CD8-positive, alpha-beta memory T cell (primary cell): ENCODE measurements around the gene NCOA3. TPM values are rescaled to one million over a fixed set of nuclear protein-coding genes. Genes with fewer than 3 reads are reported as not detected.
A peak's percentile ranks its signal among the peaks of the same experiment; 100 is the strongest.
"Not testable (repeated sequence)": the region's sequence is repeated elsewhere in the genome, so short reads cannot be mapped to it uniquely, and the experiment has no call there.

Experiments used
- CTCF ChIA-PET: fragments of 350-600 bp; sonication (Branson Sonifier 250); formaldehyde crosslinking; loops from one replicate; lab custom pipeline; 2021; ENCODE audit warnings: antibody characterized with exemption; lab: Charles Lee
- POLR2A ChIA-PET: fragments of 350-600 bp; sonication (Branson Sonifier 250); formaldehyde crosslinking; loops from one replicate; lab custom pipeline; 2021; ENCODE audit warnings: antibody characterized with exemption; lab: Charles Lee
- DNase-seq, 5 donors: peaks; one replicate each; pipeline versions ENCODE4 v3.0.0 to v3.0.0-alpha.2; 2020 to 2022; ENCODE audit warnings: mixed read lengths in 1 of 5
- H3K27ac ChIP-seq: one replicate; pipeline ENCODE4 v1.7.0; 2013; ENCODE audit warnings: low read depth, mild to moderate bottlenecking, low read length, moderate library complexity
- H3K27me3 ChIP-seq: 2 replicates; pipeline ENCODE4 v1.7.0; 2013; ENCODE audit warnings: low read length, mild to moderate bottlenecking; ENCODE audit not compliant: insufficient read depth, poor library complexity, severe bottlenecking
- H3K36me3 ChIP-seq: 2 replicates; pipeline ENCODE4 v1.7.0; 2013; ENCODE audit warnings: mild to moderate bottlenecking, low read length, moderate library complexity; ENCODE audit not compliant: insufficient read depth
- H3K4me1 ChIP-seq: 2 replicates; pipeline ENCODE4 v1.7.0; 2013; ENCODE audit warnings: mild to moderate bottlenecking, low read length, moderate library complexity; ENCODE audit not compliant: insufficient read depth
- H3K4me3 ChIP-seq: 2 replicates; pipeline ENCODE4 v1.7.0; 2013; ENCODE audit warnings: mild to moderate bottlenecking, low read length
- H3K9me3 ChIP-seq: 2 replicates; pipeline ENCODE4 v1.7.0; 2013; ENCODE audit warnings: mild to moderate bottlenecking, low read length
- H3K27ac Mint-ChIP-seq, 8 donors: one replicate each; pipeline ENCODE4 v1.8.0; 2020 to 2021; ENCODE audit warnings: mixed read lengths in 8 of 8, mild to moderate bottlenecking in 6 of 8, inconsistent platforms in 3 of 8, moderate library complexity in 3 of 8
- H3K27me3 Mint-ChIP-seq, 2 donors: one replicate each; pipeline ENCODE4 v1.8.0; 2020 to 2021; ENCODE audit warnings: mixed read lengths in 2 of 2, mild to moderate bottlenecking in 1 of 2, moderate library complexity in 1 of 2
- H3K36me3 Mint-ChIP-seq, 3 donors: one replicate each; pipeline ENCODE4 v1.8.0; 2020 to 2021; ENCODE audit warnings: mixed read lengths in 3 of 3, inconsistent platforms in 1 of 3, mild to moderate bottlenecking in 1 of 3
- H3K4me1 Mint-ChIP-seq, 3 donors: one replicate each; pipeline ENCODE4 v1.8.0; 2020 to 2021; ENCODE audit warnings: mixed read lengths in 3 of 3, inconsistent platforms in 1 of 3, mild to moderate bottlenecking in 1 of 3
- H3K4me3 Mint-ChIP-seq, 7 donors: one replicate each; pipeline ENCODE4 v1.8.0; 2020 to 2021; ENCODE audit warnings: mixed read lengths in 7 of 7, mild to moderate bottlenecking in 6 of 7, moderate library complexity in 4 of 7, inconsistent platforms in 2 of 7
- H3K9me3 Mint-ChIP-seq, 5 donors: one replicate each; pipeline ENCODE4 v1.8.0; 2020 to 2022; ENCODE audit warnings: mixed read lengths in 5 of 5, mild to moderate bottlenecking in 3 of 5, moderate library complexity in 2 of 5, inconsistent platforms in 1 of 5
- polyA plus RNA-seq: library from polyadenylated mRNA; unstranded; fragments of 300-500 nt; fragmentation: Illumina TruSeq; gene quantifications from one replicate; pipeline ENCODE4 v1.2.3, GENCODE V29; 2021
- total RNA-seq, 2 experiments: library from RNA; stranded (reverse); gene quantifications; one replicate each; pipeline ENCODE4 v1.2.3, GENCODE V29; 2021

Gene NCOA3
- total and polyA plus RNA-seq, 3 experiments from 2014 or later: 23.8 to 93.8 (median 92.4) TPM

- Histone ChIP-seq H3K4me1 (peaks cover 35% of the 10 kb centered on the region), H3K27ac (no peak overlapping the region), H3K4me3 (no peak overlapping the region), H3K9me3 (no peaks in the 10 kb centered on the region), H3K27me3 (no peaks in the 10 kb centered on the region), H3K36me3 (no peaks in the 10 kb centered on the region)
- POLR2A ChIA-PET: interaction anchor here (3.9 kb wide), 1 partner anchor 12 kb away, joined by 37 read pairs; the partner anchor contains the start of gene NCOA3
- Mint-ChIP-seq H3K36me3 (no peaks in the 10 kb centered on the region), H3K27me3 (no peaks in the 10 kb centered on the region), H3K9me3 (no peaks in the 10 kb centered on the region), H3K4me3 (no peak overlapping the region), H3K27ac (peak overlapping the region in 1 of 8 donors; percentile 23), H3K4me1 (peaks cover 30 to 62% (median 45%) of the 10 kb centered on the region in 3 donors)
- DNase-seq: no peak
- CTCF ChIA-PET: interaction anchor here (0.7 kb wide), 1 partner anchor 130 kb away, joined by 3 read pairs; no protein-coding TSS in a partner anchor
Observed at GRCh38 chr20:47490795-47491194, 10.9 kb upstream of the NCOA3 start.

- no peaks in the 10 kb centered on the region for H3K9me3 ChIP-seq
- no peak overlapping the region for H3K27ac ChIP-seq
- Mint-ChIP-seq H3K27ac (no peak overlapping the region), H3K27me3 (no peaks in the 10 kb centered on the region), H3K4me1 (peaks cover 25 to 58% (median 36%) of the 10 kb centered on the region in 3 donors), H3K4me3 (no peak overlapping the region), H3K9me3 (no peaks in the 10 kb centered on the region), H3K36me3 (no peaks in the 10 kb centered on the region)
- ChIA-PET CTCF (interaction anchor here (2.8 kb wide), 1 partner anchor 9 kb away, joined by 9 read pairs; the partner anchor contains the start of gene NCOA3), POLR2A (interaction anchor here (3.9 kb wide), 1 partner anchor 10 kb away, joined by 37 read pairs; the partner anchor contains the start of gene NCOA3)
- H3K4me1 ChIP-seq: peaks cover 30% of the 10 kb centered on the region
- H3K4me3 ChIP-seq: no peak overlapping the region
- H3K36me3 ChIP-seq: no peaks in the 10 kb centered on the region
- no peak for DNase-seq
- H3K27me3 ChIP-seq: no peaks in the 10 kb centered on the region
Observed at GRCh38 chr20:47492284-47492683, 9.4 kb upstream of the NCOA3 start.

DNA sequence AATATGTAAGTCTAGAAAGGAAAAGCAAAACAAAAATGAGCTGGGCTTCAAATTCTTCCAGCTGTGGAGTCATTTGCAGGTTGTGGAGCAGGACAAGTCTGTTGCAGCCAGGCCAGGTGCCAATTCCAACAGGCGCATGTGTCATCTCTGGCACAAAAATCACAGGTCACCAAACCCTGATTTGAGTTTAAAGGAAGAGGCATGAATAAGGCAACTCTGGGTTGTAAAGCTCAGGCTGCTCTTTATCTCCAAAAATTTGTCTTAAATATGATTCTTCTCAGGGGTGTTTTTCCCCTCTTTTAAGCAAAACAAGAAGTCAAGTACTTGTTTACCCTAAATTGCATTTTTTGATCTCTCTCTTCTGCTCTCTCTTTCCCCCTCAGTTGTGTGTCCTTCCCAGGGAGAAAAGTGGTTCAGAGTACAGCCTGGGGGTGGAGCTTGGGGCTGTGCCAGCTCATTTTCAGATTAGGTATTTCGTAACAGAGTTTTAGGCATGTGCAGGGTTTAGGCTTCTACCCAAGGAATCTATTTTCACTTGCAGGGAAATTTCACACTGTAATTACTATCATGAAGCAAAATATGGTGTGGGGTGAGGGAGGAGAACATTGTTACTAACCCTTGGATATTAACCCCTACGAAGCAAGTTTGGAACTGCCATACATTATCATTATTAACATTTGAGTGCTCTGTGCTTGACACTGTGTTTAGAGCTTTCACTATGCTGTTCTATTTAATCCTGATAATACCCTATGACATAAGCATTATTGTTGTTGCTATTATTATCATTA is 8.3 kb upstream of the NCOA3 start:
- Mint-ChIP-seq H3K27me3 (no peaks in the 10 kb centered on the region), H3K4me1 (peaks cover 22 to 50% (median 28%) of the 10 kb centered on the region in 3 donors), H3K36me3 (no peaks in the 10 kb centered on the region), H3K4me3 (peak overlapping the region in 3 of 7 donors; percentile 4 to 27 (median 14)), H3K9me3 (no peaks in the 10 kb centered on the region), H3K27ac (peak overlapping the region in 5 of 8 donors; percentile 8 to 63 (median 34))
- H3K36me3 ChIP-seq: no peaks in the 10 kb centered on the region
- no peaks in the 10 kb centered on the region for H3K9me3 ChIP-seq
- no peak overlapping the region for H3K27ac ChIP-seq
- peaks cover 20% of the 10 kb centered on the region for H3K4me1 ChIP-seq
- H3K27me3 ChIP-seq: no peaks in the 10 kb centered on the region
- CTCF ChIA-PET: interaction anchor here (0.5 to 2.8 kb wide), 2 partner anchors 8 to 112 kb away, joined by 3 to 9 read pairs; partner anchors contain the start of gene NCOA3
- POLR2A ChIA-PET: interaction anchor here (0.9 to 3.9 kb wide), 2 partner anchors 9 to 34 kb away, joined by 3 to 37 read pairs; partner anchors contain the start of gene NCOA3
- peak in 3 of 5 donors; percentile 11 to 61 (median 26) for DNase-seq
- H3K4me3 ChIP-seq: no peak overlapping the region

GRCh38 chr20:47493963-47494293 is 7.8 kb upstream of the NCOA3 start:
- Histone ChIP-seq H3K4me3 (no peak overlapping the region), H3K4me1 (peaks cover 20% of the 10 kb centered on the region), H3K27me3 (no peaks in the 10 kb centered on the region), H3K36me3 (no peaks in the 10 kb centered on the region), H3K27ac (no peak overlapping the region), H3K9me3 (no peaks in the 10 kb centered on the region)
- ChIA-PET POLR2A (interaction anchor here (0.9 to 3.9 kb wide), 2 partner anchors 9 to 33 kb away, joined by 3 to 37 read pairs; partner anchors contain the start of gene NCOA3), CTCF (interaction anchor here (2.8 kb wide), 1 partner anchor 7 kb away, joined by 9 read pairs; the partner anchor contains the start of gene NCOA3)
- Mint-ChIP-seq H3K4me3 (peak overlapping the region in 2 of 7 donors; percentile 27 to 40), H3K36me3 (no peaks in the 10 kb centered on the region), H3K9me3 (no peaks in the 10 kb centered on the region), H3K27ac (peak overlapping the region in 1 of 8 donors; percentile 34), H3K4me1 (peaks cover 19 to 49% (median 24%) of the 10 kb centered on the region in 3 donors), H3K27me3 (no peaks in the 10 kb centered on the region)
- DNase-seq: no peak

DNA sequence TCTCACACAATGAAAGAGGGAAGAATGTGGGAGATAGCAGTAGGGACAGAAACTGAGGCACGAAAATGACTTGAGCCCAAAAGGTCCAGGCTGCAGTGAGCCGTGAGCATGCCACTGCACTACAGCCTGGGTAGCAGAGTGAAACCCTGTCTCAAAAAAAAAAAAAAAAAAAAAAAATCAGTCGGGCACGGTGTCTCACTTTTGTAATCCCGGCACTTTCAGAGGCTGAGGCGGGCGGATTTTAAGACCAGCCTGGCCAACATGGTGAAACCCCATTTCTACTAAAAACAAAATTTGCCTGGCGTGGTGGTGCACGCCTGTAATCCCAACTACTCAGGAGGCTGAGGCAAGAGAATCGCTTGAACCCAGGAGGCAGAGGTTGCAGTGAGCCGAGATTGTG is 7.1 kb upstream of the NCOA3 start:
- H3K4me3 ChIP-seq, CTCF ChIA-PET, H3K36me3 Mint-ChIP-seq, H3K36me3 ChIP-seq, DNase-seq, H3K9me3 Mint-ChIP-seq, H3K27ac Mint-ChIP-seq, H3K27me3 ChIP-seq, POLR2A ChIA-PET, H3K27ac ChIP-seq, H3K9me3 ChIP-seq, H3K27me3 Mint-ChIP-seq, H3K4me3 Mint-ChIP-seq: not testable (repeated sequence)
- H3K4me1 ChIP-seq: peaks cover 17% of the 10 kb centered on the region
- H3K4me1 Mint-ChIP-seq: peaks cover 14 to 43% (median 17%) of the 10 kb centered on the region in 3 donors

- peaks cover 12% of the 10 kb centered on the region for H3K4me1 ChIP-seq
- no peak overlapping the region for H3K4me3 Mint-ChIP-seq
- peak overlapping the region in 1 of 8 donors; percentile 54 for H3K27ac Mint-ChIP-seq
- H3K36me3 Mint-ChIP-seq: no peaks in the 10 kb centered on the region
- no peaks in the 10 kb centered on the region for H3K27me3 ChIP-seq
- H3K4me1 Mint-ChIP-seq: peaks cover 17 to 47% (median 26%) of the 10 kb centered on the region in 3 donors
- H3K27me3 Mint-ChIP-seq: no peaks in the 10 kb centered on the region
- no peak overlapping the region for H3K4me3 ChIP-seq
- no peak for DNase-seq
- CTCF ChIA-PET: no interaction called here
- POLR2A ChIA-PET: no interaction called here
- H3K9me3 Mint-ChIP-seq: no peaks in the 10 kb centered on the region
- H3K9me3 ChIP-seq: no peaks in the 10 kb centered on the region
- no peak overlapping the region for H3K27ac ChIP-seq
- no peaks in the 10 kb centered on the region for H3K36me3 ChIP-seq
Observed at GRCh38 chr20:47496118-47496517, 5.6 kb upstream of the NCOA3 start.

GRCh38 chr20:47498606-47499005 is 3.1 kb upstream of the NCOA3 start:
- peak overlapping the region in 1 of 7 donors; percentile 5 for H3K4me3 Mint-ChIP-seq
- no peaks in the 10 kb centered on the region for H3K9me3 Mint-ChIP-seq
- Histone ChIP-seq H3K4me1 (peaks cover 17% of the 10 kb centered on the region), H3K4me3 (no peak overlapping the region), H3K27me3 (no peaks in the 10 kb centered on the region), H3K9me3 (no peaks in the 10 kb centered on the region), H3K36me3 (no peaks in the 10 kb centered on the region), H3K27ac (no peak overlapping the region)
- peak overlapping the region in 2 of 8 donors; percentile 8 to 48 for H3K27ac Mint-ChIP-seq
- no peak for DNase-seq
- ChIA-PET POLR2A (no interaction called here), CTCF (no interaction called here)
- no peaks in the 10 kb centered on the region for H3K27me3 Mint-ChIP-seq
- H3K4me1 Mint-ChIP-seq: peaks cover 25 to 42% (median 36%) of the 10 kb centered on the region in 3 donors
- peaks cover 0 to 14% (median 0%) of the 10 kb centered on the region in 3 donors for H3K36me3 Mint-ChIP-seq

DNA sequence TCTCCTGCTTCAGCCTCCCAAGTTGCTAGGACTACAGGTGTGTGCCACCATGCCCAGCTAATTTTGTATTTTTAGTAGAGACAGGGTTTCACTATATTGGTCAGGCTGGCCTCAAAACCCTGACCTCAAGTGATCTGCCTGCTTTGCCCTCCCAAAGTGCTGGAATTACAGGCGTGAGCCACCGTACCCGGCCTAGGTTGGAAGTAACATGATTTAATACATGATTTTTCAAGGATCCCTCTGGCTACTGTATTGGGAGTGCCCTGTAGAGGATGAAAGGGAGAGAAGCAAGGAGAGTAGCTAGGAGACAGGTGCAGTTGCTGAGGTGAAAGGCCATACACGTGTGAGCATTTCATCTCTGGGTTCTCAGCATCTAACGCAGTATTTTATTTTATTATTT is 2.6 kb upstream of the NCOA3 start:
- H3K9me3 Mint-ChIP-seq: no peaks in the 10 kb centered on the region
- H3K4me3 Mint-ChIP-seq: peak overlapping the region in 2 of 7 donors; percentile 12 to 38
- no peak for DNase-seq
- CTCF ChIA-PET: no interaction called here
- no peaks in the 10 kb centered on the region for H3K27me3 Mint-ChIP-seq
- Histone ChIP-seq H3K36me3 (no peaks in the 10 kb centered on the region), H3K27me3 (no peaks in the 10 kb centered on the region), H3K27ac (no peak overlapping the region), H3K4me3 (no peak overlapping the region), H3K4me1 (peaks cover 17% of the 10 kb centered on the region), H3K9me3 (no peaks in the 10 kb centered on the region)
- H3K27ac Mint-ChIP-seq: no peak overlapping the region
- POLR2A ChIA-PET: no interaction called here
- peaks cover 26 to 42% (median 36%) of the 10 kb centered on the region in 3 donors for H3K4me1 Mint-ChIP-seq
- H3K36me3 Mint-ChIP-seq: peaks cover 0 to 14% (median 0%) of the 10 kb centered on the region in 3 donors
